Measurements from ENCODE around the gene BLOC1S4.

DNA sequence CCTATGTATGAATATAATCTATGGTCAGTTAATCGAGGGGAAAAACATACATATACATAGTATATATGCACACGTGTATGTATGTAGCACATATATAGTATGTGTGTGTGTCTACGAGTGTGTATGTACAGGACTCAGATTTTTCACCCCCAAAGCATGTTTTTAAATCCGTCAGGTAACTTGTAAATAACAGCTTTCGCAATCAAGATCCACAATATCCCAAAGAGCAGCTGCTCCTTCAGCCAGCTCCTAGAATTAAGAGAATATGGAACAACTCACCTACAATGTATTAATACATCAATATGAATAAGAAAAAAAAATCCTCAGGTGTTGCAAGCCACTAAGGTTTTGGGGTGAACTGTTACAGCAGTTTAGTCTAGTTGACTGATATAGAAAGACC, 9.8 kb upstream of the BLOC1S4 start:
- TF ChIP-seq, protein P1, sequence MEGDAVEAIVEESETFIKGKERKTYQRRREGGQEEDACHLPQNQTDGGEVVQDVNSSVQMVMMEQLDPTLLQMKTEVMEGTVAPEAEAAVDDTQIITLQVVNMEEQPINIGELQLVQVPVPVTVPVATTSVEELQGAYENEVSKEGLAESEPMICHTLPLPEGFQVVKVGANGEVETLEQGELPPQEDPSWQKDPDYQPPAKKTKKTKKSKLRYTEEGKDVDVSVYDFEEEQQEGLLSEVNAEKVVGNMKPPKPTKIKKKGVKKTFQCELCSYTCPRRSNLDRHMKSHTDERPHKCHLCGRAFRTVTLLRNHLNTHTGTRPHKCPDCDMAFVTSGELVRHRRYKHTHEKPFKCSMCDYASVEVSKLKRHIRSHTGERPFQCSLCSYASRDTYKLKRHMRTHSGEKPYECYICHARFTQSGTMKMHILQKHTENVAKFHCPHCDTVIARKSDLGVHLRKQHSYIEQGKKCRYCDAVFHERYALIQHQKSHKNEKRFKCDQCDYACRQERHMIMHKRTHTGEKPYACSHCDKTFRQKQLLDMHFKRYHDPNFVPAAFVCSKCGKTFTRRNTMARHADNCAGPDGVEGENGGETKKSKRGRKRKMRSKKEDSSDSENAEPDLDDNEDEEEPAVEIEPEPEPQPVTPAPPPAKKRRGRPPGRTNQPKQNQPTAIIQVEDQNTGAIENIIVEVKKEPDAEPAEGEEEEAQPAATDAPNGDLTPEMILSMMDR (IDR thresholded peaks at IDR 0.05), result no peak
- no peak for TF ChIP-seq EZH2 (IDR thresholded peaks at IDR 0.05; ENCODE audit: borderline replicate concordance, insufficient read depth, low read depth, low read length, poor library complexity, severe bottlenecking)
